ENCODE measurements around the gene FKBP2.

Gene FKBP2

DNA sequence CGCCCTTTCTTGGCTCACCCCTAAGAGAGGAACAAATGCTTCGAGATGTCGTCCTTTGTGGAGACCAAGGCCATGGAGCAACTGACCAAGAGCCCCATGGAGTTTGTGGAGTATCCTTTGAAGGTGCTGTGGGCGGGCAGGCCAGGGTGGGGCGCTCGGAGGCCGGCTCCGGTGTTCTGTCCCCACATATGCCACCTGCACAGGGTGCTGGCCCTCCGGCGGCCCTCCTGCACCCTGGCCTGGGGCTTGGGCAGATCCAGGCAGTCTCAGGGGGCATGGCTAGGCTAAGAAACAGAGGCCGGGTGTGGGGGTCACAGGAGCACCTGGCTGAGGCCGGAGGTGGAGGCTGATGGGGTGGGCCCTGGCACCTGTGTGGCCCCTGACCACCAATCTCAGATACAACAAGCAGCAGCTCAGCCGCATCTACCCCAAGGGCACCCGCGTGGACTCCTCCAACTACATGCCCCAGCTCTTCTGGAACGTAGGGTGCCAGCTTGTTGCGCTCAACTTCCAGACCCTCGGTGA is 20.7 kb downstream of the FKBP2 start:
- TF ChIP-seq, protein P1, sequence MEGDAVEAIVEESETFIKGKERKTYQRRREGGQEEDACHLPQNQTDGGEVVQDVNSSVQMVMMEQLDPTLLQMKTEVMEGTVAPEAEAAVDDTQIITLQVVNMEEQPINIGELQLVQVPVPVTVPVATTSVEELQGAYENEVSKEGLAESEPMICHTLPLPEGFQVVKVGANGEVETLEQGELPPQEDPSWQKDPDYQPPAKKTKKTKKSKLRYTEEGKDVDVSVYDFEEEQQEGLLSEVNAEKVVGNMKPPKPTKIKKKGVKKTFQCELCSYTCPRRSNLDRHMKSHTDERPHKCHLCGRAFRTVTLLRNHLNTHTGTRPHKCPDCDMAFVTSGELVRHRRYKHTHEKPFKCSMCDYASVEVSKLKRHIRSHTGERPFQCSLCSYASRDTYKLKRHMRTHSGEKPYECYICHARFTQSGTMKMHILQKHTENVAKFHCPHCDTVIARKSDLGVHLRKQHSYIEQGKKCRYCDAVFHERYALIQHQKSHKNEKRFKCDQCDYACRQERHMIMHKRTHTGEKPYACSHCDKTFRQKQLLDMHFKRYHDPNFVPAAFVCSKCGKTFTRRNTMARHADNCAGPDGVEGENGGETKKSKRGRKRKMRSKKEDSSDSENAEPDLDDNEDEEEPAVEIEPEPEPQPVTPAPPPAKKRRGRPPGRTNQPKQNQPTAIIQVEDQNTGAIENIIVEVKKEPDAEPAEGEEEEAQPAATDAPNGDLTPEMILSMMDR (IDR thresholded peaks at IDR 0.05; ENCODE audit: borderline replicate concordance, insufficient read depth, low read depth, low read length) = no peak
- no peak overlapping the region for H3K4me3 ChIP-seq (ENCODE audit: low read depth, low read length)

DNA sequence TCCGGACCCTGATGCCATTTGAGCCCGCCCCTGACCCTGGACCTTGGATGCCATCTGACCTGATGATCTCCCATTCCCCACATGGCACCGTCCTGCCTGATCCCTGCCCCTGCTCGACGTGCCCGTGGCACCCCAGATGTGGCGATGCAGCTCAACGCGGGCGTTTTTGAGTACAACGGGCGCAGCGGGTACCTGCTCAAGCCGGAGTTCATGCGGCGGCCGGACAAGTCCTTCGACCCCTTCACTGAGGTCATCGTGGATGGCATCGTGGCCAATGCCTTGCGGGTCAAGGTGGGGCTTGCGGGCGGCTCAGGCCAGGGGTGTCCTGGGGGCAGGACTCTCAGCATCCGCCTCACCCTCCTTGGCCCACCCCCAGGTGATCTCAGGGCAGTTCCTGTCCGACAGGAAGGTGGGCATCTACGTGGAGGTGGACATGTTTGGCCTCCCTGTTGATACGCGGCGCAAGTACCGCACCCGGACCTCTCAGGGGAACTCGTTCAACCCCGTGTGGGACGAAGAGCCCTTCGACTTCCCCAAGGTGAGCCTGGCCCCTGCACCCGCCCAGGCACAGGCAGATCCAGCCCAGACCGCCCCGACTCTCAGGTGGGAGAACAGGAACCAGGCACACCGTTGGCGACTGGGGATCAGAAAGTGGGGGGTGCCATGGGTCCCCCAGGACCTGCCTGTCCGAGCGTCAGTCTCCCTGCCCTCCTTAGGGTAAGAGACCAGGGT is 21.5 kb downstream of the FKBP2 start:
- no peak overlapping the region for H3K4me3 ChIP-seq (ENCODE audit: low read depth, low read length)
- TF ChIP-seq, protein P1 (IDR thresholded peaks at IDR 0.05; ENCODE audit: borderline replicate concordance, insufficient read depth, low read depth, low read length) = no peak

GRCh38 chr11:64263021-64263946 is 22.4 kb downstream of the FKBP2 start:
- TF ChIP-seq, protein P1 (IDR thresholded peaks at IDR 0.05; ENCODE audit: borderline replicate concordance, insufficient read depth, low read depth, low read length) = no peak
- no peak overlapping the region for H3K4me3 ChIP-seq (ENCODE audit: low read depth, low read length)

DNA sequence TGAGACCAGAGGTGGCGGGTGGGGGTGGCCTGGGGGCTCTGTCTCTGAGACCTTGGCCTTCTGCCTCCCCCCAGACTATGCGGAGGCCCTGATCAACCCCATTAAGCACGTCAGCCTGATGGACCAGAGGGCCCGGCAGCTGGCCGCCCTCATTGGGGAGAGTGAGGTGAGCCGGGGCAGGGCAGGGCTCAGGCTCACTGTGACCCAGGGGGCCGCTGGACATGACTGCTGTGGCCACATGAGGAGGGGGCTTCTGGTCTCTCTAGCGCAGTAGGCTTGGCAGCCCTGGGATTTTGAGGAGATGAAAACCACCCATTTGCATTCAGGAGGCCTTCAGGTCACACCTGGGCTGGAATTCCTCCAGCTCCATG is 23.0 kb downstream of the FKBP2 start:
- TF ChIP-seq, protein P1 (IDR thresholded peaks at IDR 0.05; ENCODE audit: borderline replicate concordance, insufficient read depth, low read depth, low read length) = no peak

GRCh38 chr11:64264371-64264852 is 23.5 kb downstream of the FKBP2 start:
- H3K4me3 ChIP-seq (ENCODE audit: low read depth, low read length) = no peak overlapping the region
- TF ChIP-seq, protein P1 (IDR thresholded peaks at IDR 0.05; ENCODE audit: borderline replicate concordance, insufficient read depth, low read depth, low read length) = no peak

More for the DNA sequence above, 23.0 kb downstream of the FKBP2 start:
- no peak overlapping the region for H3K4me3 ChIP-seq (ENCODE audit: low read depth, low read length)

DNA sequence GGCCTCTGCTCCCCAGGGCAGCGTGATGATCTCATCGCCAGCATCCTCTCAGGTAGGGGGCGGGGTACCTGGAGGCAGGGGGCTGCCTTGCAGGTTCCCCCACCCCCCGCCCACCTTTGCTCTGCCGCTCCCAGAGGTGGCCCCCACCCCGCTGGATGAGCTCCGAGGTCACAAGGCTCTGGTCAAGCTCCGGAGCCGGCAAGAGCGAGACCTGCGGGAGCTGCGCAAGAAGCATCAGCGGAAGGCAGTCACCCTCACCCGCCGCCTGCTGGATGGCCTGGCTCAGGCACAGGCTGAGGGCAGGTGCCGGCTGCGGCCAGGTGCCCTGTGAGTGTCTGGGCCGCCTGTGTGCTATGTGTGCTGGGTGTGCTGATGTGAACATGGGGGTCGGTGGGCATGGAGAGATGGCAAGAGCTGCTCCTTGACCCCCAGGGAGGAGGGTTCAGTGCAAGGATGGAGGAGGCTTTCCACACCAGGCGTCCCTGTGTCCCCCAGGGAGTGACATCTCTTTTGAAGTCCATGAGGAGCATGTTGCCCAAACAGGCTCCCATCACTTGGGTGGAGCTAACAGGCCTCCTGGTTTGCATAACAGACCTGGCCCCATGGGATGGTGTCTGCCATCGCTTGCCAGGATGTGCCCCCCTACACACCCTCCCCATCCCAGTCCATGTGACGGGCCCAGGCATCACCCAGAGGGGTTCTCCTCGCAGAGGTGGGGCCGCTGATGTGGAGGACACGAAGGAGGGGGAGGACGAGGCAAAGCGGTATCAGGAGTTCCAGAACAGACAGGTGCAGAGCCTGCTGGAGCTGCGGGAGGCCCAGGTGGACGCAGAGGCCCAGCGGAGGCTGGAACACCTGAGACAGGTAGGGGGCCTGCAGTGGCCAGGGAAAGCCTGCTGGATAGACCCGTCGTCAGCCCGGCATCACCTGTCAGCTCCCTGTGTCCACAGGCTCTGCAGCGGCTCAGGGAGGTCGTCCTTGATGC is 24.6 kb downstream of the FKBP2 start:
- TF ChIP-seq, protein P1 (IDR thresholded peaks at IDR 0.05; ENCODE audit: borderline replicate concordance, insufficient read depth, low read depth, low read length) = no peak
- H3K4me3 ChIP-seq (ENCODE audit: low read depth, low read length) = no peak overlapping the region
